HG03025 (cell line): ENCODE measurements around the gene RIPOR3.
A peak's percentile ranks its signal among the peaks of the same experiment; 100 is the strongest.

Experiments used
- ATAC-seq: cut with Tn5 transposase; IDR thresholded peaks from one replicate; pipeline ENCODE4 v1.9.1; 2021; ENCODE audit warnings: mild to moderate bottlenecking, moderate library complexity; ENCODE audit not compliant: unreplicated experiment, low FRiP score

RIPOR3 gene

DNA sequence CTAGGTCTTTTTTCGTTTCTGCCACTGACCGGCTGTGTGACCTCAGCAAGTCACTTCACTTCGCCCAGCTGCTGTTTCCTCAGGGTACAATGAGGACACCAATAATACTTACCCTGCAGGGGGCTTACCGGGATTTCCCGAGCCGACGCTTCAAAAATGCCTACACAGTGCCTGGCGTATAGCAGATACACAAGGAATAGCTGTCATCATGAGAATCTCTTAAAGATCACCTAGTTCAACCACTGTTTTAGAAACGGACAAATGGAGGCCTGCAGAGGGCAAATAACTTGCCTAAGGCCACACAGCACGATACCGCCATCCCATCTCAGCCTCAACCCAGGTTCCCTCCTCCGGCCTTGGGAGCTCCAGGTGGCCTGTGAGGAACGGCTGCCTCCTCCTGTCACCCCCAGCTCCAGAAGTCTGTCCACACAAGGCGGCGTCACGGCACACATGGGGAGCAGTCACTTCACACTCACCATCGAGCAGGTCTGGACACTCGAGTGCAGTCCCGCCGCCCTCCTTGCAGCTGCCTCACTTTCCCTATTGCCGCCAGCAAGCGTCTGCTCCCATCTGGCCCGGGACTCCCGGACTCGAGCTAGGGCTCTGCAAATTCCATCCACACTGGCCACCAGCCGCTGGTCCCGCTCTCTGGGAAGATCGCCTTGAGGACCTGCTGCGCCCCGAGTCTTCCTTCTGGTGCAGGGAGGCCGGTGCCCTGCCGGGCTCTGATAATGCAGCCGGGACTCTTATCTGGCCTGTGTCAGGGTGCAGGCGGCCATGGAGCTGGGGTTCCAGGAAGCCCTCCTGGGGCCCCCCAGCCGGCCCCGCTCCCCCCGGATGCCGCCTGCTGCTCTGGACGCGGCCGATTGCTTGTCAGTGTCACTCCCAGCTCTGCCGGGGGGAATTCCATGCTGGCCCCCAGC, at the start of gene RIPOR3:
Gene RIPOR3 (minus strand): TSS at position 893 of the 923 bp plus-strand sequence. CDS start 414 bp downstream, at position 479.
- no peak for ATAC-seq

DNA sequence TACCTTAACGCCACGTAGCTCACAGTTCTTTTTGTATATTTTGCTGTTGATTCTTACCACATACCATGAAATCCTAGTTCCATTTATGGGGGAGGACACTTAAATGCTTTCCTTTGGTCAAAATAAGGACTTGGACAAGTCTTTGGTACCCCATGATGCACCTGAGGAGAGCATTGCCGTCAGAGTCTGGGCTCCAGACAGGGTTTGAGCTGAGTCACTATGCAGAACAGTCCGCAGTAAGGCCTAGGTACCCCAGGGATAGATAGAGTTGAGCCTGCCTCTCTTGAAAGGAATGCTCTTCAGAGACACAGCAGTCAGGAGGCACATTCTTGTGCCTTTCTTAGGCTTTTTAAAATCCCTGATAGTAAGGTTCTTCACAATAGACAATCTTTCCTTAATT, 46.0 kb upstream of the RIPOR3 start:
- ATAC-seq, result no peak

GRCh38 chr20:50735813-50736212, 44.5 kb upstream of the RIPOR3 start:
- no peak for ATAC-seq

DNA sequence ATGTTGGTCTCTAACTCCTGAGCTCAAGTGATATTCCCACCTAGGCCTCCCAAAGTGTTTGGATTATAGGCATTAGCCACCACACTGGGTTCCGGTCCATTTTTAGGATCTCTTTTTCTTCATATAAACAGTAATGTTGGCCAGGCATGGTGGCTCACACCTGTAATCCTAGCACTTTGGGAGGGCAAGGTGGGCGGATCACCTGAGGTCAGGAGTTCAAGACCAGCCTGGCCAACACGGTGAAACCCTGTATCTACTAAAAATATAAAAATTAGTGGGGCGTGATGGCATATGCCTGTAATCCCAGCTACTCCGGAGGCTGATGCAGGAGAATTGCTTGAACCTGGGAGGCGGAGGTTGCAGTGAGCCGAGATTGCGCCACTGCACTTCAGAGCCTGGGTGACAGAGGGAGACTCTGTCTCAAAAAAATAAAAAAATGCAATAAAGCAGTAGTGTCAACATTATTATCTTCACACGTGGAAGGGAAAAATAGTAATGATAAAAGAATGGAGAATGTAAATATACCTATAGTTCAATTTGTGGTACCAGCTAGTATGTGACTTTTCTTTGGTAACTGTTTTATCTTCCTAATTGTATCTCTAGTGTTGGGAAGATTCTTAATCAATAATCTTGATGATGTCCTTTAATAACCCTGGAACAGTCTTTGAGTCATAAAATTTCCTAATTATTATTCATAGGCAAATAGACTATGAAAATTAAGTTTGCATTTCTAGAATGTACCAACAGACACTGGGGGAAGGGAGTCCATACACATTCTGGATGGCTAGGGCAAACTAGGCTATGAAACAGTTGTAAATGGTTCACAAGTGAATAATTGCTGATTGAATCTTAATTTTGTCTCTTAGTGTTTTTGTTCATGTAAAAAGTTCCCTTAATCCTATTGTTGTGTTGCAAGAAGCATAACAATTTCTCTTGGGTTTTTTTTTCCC, 43.7 kb upstream of the RIPOR3 start:
- no peak for ATAC-seq

DNA sequence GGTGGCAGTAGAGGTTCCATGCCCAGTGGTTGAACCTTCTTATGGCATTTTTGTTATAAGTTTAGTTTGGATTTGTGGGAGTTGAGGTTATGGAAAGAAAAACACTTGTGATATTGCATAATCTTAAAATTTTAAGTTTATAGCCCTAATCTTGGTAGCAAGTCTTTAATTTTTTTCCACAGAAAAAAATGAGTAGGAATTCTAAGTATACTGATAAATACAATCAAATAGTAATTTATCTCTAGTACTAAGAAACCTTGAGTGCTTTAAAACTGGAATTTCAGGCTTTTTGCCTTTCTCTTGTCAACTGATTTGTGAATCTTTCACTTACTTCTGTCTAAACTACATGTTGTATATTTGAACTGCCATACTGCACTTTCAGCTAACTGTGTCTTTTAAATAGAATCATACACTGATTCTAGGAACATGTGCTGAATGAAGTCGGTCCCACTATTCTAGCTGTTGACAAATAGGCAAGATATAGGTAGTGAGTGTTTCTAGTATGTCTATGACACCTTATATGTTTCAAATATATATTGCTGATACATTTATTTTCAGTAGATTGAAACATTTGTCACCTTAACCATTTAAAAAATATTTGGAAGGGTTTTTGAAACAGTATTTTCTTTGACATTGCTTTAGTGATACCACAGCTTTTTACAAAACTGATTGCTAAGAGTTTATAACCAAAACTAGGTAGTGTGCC, 42.5 kb upstream of the RIPOR3 start:
- ATAC-seq, result no peak

GRCh38 chr20:50731930-50732690, 40.8 kb upstream of the RIPOR3 start:
- ATAC-seq, result no peak

- ATAC-seq, result peak; percentile 79
These were observed 40.0 kb upstream of the RIPOR3 start, which contains the start of gene PARD6B for GRCh38 chr20:50731055-50731929. Gene PARD6B, plus strand, starts transcription at chr20:50731580. Its CDS starts 207 bp downstream, at chr20:50731787.

- ATAC-seq, result no peak
These were observed 39.4 kb upstream of the RIPOR3 start for GRCh38 chr20:50730765-50731054.

DNA sequence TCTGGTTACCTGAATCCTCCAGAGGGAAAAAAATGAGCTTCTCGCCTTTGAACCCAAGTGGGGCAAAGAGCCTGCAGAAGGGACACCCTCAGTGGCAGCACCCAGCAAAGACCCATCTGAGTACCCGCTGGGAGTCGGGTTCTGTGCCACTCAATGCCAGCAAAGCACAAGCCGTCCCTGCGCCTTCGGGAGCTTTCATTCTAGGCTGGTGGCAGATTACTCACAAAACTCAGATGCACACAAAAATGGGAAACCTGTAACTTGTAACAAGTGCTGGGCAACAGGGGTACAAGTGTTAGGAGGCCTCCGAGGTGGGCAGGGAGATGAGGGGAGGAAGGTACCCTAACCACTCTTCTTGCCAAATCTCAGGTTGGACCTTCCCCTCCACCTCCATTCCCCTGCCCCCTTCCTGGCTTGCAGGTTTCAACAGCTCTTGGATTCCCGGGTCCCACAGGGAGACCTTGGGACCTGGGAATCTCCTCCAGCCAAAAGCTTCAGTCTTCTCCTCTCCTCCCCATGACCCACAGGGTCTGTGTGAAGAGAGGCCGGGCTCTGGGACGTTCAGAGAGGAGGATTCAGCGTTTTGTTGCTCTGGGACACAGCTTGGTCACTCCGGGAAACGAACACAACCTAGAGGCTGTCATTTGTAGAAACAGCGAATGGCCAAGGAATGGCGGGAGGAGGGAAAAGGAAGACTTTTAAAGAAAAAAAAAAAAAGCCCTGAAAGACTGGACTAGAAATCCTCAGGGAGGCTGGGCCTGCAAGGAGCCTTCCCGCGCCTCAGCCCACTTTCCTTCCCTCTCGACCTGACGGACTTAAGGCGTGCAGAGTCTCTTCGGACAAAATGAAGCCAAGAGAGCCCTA, 38.8 kb upstream of the RIPOR3 start:
- ATAC-seq, result no peak

DNA sequence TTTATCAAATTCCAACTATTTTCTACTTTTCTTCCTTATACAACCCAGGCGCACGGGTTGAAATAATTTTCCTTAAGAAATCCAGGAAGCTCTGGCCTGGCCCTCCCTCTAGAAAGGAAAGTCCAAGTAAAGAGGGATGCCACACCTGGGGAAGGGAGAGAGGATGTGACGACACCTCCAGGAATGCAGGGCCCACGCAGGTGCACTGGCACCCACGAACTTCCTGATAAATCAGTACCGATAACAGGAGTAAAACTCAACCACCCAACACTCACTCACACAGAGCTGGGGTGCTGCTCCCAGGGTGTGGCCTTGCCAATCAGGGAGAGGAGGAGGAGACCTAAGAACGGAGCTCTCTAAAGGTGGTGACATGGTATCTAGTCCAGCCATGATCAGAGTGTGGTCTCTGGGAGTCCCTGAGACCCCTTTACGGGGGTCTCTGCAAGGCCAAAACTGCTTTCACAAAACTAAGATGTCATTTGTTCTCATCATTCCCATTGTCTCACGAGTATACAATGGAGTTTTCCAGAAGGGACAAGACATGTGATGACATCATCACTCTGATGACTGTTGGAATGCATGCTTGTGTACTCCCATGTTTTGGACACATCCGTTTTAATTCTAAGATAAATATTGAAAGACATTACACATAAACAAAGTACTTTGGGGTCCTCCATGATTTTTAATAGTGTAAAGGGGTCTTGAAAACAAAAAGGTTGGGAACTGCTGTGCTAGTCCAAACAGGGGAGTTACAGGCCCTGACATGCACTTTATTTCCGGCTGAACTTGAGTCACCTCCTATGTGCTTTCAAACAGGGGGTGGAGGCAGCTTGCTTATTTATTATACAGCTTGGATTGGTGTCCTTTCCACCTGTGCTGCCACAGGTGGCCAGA, 37.9 kb upstream of the RIPOR3 start:
- ATAC-seq, result no peak

DNA sequence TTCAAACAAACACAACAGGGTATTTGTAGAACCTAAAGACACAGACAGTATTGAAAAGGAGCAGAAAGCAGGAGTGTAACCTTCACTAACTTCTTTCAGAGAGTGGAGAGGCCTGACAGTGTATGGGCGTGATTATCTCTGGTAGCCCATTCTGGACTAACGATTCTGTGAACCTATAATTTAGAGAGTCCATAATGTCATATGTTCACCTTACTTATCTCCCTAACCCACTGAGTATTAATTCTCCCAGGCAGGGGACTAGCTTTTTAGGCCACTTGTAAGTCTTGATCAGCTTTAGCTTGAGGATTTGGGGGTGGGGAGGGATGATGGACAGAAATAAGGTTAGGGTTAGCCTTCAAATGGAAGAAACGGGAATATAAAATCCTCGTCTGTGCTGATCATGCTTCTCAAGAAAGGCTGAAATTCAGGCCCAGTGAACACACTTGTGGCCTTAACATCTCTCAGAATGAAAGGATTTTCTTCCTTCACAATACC, 37.2 kb upstream of the RIPOR3 start:
- ATAC-seq, result no peak

- no peak for ATAC-seq
These were observed 36.6 kb upstream of the RIPOR3 start for GRCh38 chr20:50727792-50728485.

DNA sequence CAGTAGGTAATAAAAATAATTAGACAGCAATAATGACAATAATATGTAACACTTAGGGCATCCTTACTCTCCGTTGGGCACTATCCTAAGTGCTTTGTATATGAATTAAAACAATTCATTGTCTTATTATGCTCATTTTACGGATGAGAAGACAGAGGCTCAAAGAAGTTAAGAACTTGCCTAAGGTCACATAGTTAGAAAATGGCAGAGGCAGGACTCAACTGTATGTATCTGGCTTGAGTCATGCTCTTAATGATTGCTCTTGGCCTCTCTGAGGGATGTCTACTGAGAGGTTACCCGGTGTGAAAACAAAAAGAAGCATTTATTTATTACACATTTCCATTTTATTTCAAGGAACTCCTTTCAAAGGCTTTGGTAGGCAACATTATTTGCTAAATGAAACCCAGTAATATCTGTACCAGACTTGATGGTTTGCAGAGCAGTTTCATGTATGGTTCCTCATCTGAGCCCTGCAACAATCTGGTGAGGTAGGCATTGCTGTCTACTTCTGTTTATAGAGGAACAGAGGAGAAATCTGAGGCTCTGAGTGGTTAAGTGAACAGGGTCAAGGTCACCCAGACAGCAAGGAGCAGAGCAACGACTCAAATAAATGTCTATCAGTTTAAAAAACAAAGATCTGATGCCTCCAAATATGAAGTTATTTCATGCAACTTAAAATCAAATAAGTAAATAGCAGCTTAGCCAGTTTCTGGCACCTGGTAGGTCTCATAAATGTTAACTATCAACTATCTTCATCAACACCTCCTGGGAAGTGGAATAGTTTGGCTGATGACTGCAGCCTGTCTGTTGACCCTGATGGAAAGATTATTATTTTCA, 35.8 kb upstream of the RIPOR3 start:
- no peak for ATAC-seq

DNA sequence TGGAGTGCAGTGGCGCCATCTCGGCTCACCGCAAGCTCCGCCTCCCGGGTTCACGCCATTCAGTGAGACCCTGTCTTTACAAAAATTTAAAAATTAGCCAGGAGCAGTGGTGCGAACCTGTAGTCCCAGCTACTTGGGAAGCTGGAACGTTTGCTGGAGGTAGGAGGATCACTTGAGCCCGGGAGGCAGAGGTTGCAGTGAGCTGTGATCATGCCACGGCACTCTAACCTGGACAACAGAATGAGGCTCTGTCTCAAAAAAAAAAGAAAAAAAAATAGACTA, 34.3 kb upstream of the RIPOR3 start:
- no peak for ATAC-seq

GRCh38 chr20:50724851-50725723, 33.7 kb upstream of the RIPOR3 start:
- ATAC-seq, result no peak
